GM12878 (cell line): ENCODE data around the gene IRGQ. TPM values are rescaled to one million over a fixed set of nuclear protein-coding genes. Genes with fewer than 3 reads are reported as not detected.

ENCODE experiments used
- FOS ChIP-seq: IDR thresholded peaks from 3 replicates; pipeline ENCODE4 v1.6.1; 2011; ENCODE audit warnings: borderline replicate concordance; ENCODE audit not compliant: insufficient read length; ENCODE audit errors: extremely low read depth
- GATAD2B ChIP-seq: fragments of 450-650 bp; conservative IDR thresholded peaks from 2 replicates; pipeline ENCODE4 v1.6.1; 2017; ENCODE audit warnings: low read depth, mild to moderate bottlenecking, moderate library complexity
- IRF4 ChIP-seq: IDR thresholded peaks from 2 replicates; pipeline ENCODE4 v1.6.1; 2011; ENCODE audit warnings: low read depth, low read length
- KAT2A ChIP-seq: conservative IDR thresholded peaks from 2 replicates; pipeline ENCODE4 v1.6.1; 2011; ENCODE audit warnings: low read depth, low read length; ENCODE audit not compliant: control insufficient read depth
- KDM1A ChIP-seq: fragments of 200-600 bp; sonication (generic); IDR thresholded peaks from 2 replicates; pipeline ENCODE4 v1.6.1; 2016; ENCODE audit warnings: borderline replicate concordance
- MEF2B ChIP-seq: fragments of 450-650 bp; IDR thresholded peaks from 2 replicates; pipeline ENCODE4 v1.6.1; 2018; ENCODE audit warnings: mild to moderate bottlenecking, moderate library complexity; ENCODE audit not compliant: partially characterized antibody, poor library complexity, severe bottlenecking
- NFXL1 ChIP-seq: fragments of 450-650 bp; IDR thresholded peaks from 2 replicates; pipeline ENCODE4 v1.6.1; 2017; ENCODE audit warnings: antibody characterized with exemption, mild to moderate bottlenecking, borderline replicate concordance
- POLR2A ChIP-seq: IDR thresholded peaks from 2 replicates; pipeline ENCODE4 v1.6.1; 2011; ENCODE audit warnings: low read depth, mild to moderate bottlenecking, low read length
- SMAD5 ChIP-seq: IDR thresholded peaks from 2 replicates; pipeline ENCODE4 v1.6.1; 2016; ENCODE audit warnings: antibody characterized with exemption, low read depth
- SMARCA5 ChIP-seq: fragments of 450-650 bp; IDR thresholded peaks from 2 replicates; pipeline ENCODE4 v1.6.1; 2017; ENCODE audit warnings: mild to moderate bottlenecking
- SREBF2 ChIP-seq: IDR thresholded peaks from 2 replicates; pipeline ENCODE4 v1.6.1; 2012; ENCODE audit warnings: mild to moderate bottlenecking, low read length
- TARDBP ChIP-seq: IDR thresholded peaks from 2 replicates; pipeline ENCODE4 v1.6.1; 2016; ENCODE audit warnings: borderline replicate concordance
- TCF7 ChIP-seq: IDR thresholded peaks from 2 replicates; pipeline ENCODE4 v1.6.1; 2014; ENCODE audit warnings: antibody characterized with exemption, borderline replicate concordance
- YY1 ChIP-seq: IDR thresholded peaks from 2 replicates; pipeline ENCODE4 v1.6.1; 2011; ENCODE audit warnings: low read depth, mild to moderate bottlenecking, low read length
- ZNF217 ChIP-seq: fragments of 450-650 bp; IDR thresholded peaks from 2 replicates; pipeline ENCODE4 v1.6.1; 2017; ENCODE audit warnings: antibody characterized with exemption, mild to moderate bottlenecking
- ZNF274 ChIP-seq: IDR thresholded peaks from one replicate; pipeline ENCODE4 v1.8.0; 2011; ENCODE audit not compliant: insufficient read length, insufficient read depth
- ZNF622 ChIP-seq: fragments of 450-650 bp; IDR thresholded peaks from 2 replicates; pipeline ENCODE4 v1.6.1; 2017; ENCODE audit warnings: mild to moderate bottlenecking, inconsistent platforms
- polyA plus RNA-seq, 11 experiments: library from polyadenylated mRNA; depleted of rRNA in 4 of 11; unstranded in 6 of 11; stranded (reverse) in 5 of 11; fragments of >200 nt; fragmentation: Nextera tagmentation in 4 of 11; fragmentation: Illumina TruSeq in 1 of 11; extraction: Ambion mirVana in 4 of 11; extraction: Trizol in 1 of 11; gene quantifications; 1 replicate in 1 of 11; 2 replicates in 10 of 11; pipeline versions ENCODE4 v1.2.1 to v1.2.3, GENCODE V29; 2011 to 2016; ENCODE audit warnings: inconsistent platforms in 2 of 11, missing spikeins in 2 of 11, low read depth in 1 of 11
- total RNA-seq, 4 experiments: library from RNA; depleted of rRNA in 3 of 4; stranded (reverse); fragments of >200 nt in 3 of 4; fragmentation: Illumina TruSeq in 1 of 4; extraction: Trizol in 1 of 4; gene quantifications; 2 replicates each; pipeline versions ENCODE4 v1.2.1 to v1.2.3, GENCODE V29; 2013 to 2021
- TF ChIP-seq, protein P1 (sequence below): IDR thresholded peaks from 2 replicates; pipeline ENCODE4 v1.6.1; 2012; ENCODE audit warnings: low read depth, low read length, improper control_type of control experiment
- TF ChIP-seq, protein P2 (sequence below): IDR thresholded peaks from 2 replicates; pipeline ENCODE4 v1.6.1; 2011; ENCODE audit warnings: borderline replicate concordance, low read depth, mild to moderate bottlenecking, moderate library complexity, mixed read lengths, low read length; ENCODE audit not compliant: insufficient read depth; ENCODE audit errors: extremely low read length

IRGQ gene
- total and polyA plus RNA-seq, 10 of the 15 experiments (the other 5 are each of a cell fraction or from before 2014, with no cell fraction given) = 3.3 to 20.8 (median 9.0) TPM

- TF ChIP-seq ZNF217 (no peak), SMARCA5 (peak; percentile 93), YY1 (peak; percentile 70; the same call in 1 of the 2 replicates), TARDBP (0 out of 2 replicates have a peak, but pooled peaks have one; percentile 28), KDM1A (no peak), FOS (no peak), NFXL1 (no peak), ZNF274 (no peak), MEF2B (no peak), TCF7 (no peak), SREBF2 (no peak), ZNF622 (no peak), KAT2A (no peak), IRF4 (peak; percentile 37; the same call in 1 of the 2 replicates), GATAD2B (peak; percentile 71), POLR2A (peak; percentile 71), SMAD5 (no peak)
- TF ChIP-seq, protein P1, sequence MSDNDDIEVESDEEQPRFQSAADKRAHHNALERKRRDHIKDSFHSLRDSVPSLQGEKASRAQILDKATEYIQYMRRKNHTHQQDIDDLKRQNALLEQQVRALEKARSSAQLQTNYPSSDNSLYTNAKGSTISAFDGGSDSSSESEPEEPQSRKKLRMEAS = 0 out of 2 replicates have a peak, but pooled peaks have one; percentile 3
- TF ChIP-seq, protein P2, sequence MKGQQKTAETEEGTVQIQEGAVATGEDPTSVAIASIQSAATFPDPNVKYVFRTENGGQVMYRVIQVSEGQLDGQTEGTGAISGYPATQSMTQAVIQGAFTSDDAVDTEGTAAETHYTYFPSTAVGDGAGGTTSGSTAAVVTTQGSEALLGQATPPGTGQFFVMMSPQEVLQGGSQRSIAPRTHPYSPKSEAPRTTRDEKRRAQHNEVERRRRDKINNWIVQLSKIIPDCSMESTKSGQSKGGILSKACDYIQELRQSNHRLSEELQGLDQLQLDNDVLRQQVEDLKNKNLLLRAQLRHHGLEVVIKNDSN = no peak
Measured at GRCh38 chr19:43594710-43595604, 977 bp downstream of the IRGQ start (continued).
